Natural killer cell (primary cell): ENCODE results near the gene GNG2. TPM values are rescaled to one million over a fixed set of nuclear protein-coding genes. Genes with fewer than 3 reads are reported as not detected.

Experiments
- ATAC-seq, 3 donors: fragments of 150-1000 bp in 2 of 3; fragments of 200-7000 bp in 1 of 3; cut with Tn5 transposase; 1 replicate in 1 of 3; 2 replicates in 2 of 3; pipeline ENCODE4 v1.10.0; 2021; ENCODE audit warnings: mild to moderate bottlenecking in 2 of 3, moderate library complexity in 2 of 3
- DNase-seq, 2 donors: peaks; one replicate each; pipeline versions ENCODE4 v3.0.0 to v3.0.0-alpha.2; 2013 to 2021; ENCODE audit warnings: mixed read lengths in 1 of 2
- H3K27ac ChIP-seq: one replicate; pipeline ENCODE4 v1.5.1; 2013; ENCODE audit warnings: mild to moderate bottlenecking, low read length
- H3K27me3 ChIP-seq: one replicate; pipeline ENCODE4 v1.6.1; 2013; ENCODE audit warnings: low read length; ENCODE audit not compliant: control insufficient read depth, insufficient read depth
- H3K36me3 ChIP-seq: one replicate; pipeline ENCODE4 v1.6.1; 2013; ENCODE audit warnings: low read length; ENCODE audit not compliant: control insufficient read depth, insufficient read depth
- H3K4me1 ChIP-seq: one replicate; pipeline ENCODE4 v1.6.1; 2013; ENCODE audit warnings: low read length; ENCODE audit not compliant: control insufficient read depth, insufficient read depth
- H3K4me3 ChIP-seq: one replicate; pipeline ENCODE4 v1.5.1; 2013; ENCODE audit warnings: low read length
- H3K9me3 ChIP-seq: one replicate; pipeline ENCODE4 v1.6.1; 2013; ENCODE audit warnings: low read length; ENCODE audit not compliant: control insufficient read depth, insufficient read depth
- H3K27ac Mint-ChIP-seq, 2 donors: one replicate each; pipeline ENCODE4 v1.8.0; 2022; ENCODE audit warnings: mild to moderate bottlenecking in 2 of 2, mixed read lengths in 2 of 2, moderate library complexity in 1 of 2
- H3K27me3 Mint-ChIP-seq, 2 donors: one replicate each; pipeline ENCODE4 v1.8.0; 2022; ENCODE audit warnings: low read depth in 2 of 2, mixed read lengths in 2 of 2
- H3K36me3 Mint-ChIP-seq: one replicate; pipeline ENCODE4 v1.8.0; 2022; ENCODE audit warnings: mixed read lengths
- H3K4me1 Mint-ChIP-seq, 2 donors: one replicate each; pipeline ENCODE4 v1.8.0; 2022; ENCODE audit warnings: mixed read lengths in 2 of 2
- H3K4me3 Mint-ChIP-seq: one replicate; pipeline ENCODE4 v1.8.0; 2022; ENCODE audit warnings: mild to moderate bottlenecking, moderate library complexity, mixed read lengths
- H3K9me3 Mint-ChIP-seq, 2 donors: one replicate each; pipeline ENCODE4 v1.8.0; 2022; ENCODE audit warnings: mixed read lengths in 2 of 2
- WGBS: methylation state at CpG from one replicate; pipeline ENCODE4 v1.1.7; 2013; ENCODE audit warnings: missing lambda C conversion rate; ENCODE audit not compliant: insufficient coverage; 5-methylcytosine and 5-hydroxymethylcytosine counted together
- intact Hi-C: fragments of 100-400 bp; cut with micrococcal nuclease; formaldehyde crosslinking; loops from one replicate; pipeline ENCODE4 v1.14.2; 2022
- total RNA-seq, 4 donors: library from RNA; stranded (reverse); fragments of 120-200 nt in 1 of 4; gene quantifications; one replicate each; pipeline versions ENCODE4 v1.2.3 to v1.2.4, GENCODE V29; 2013 to 2022
- TF ChIP-seq, protein P1 (sequence below): fragments of 200-600 bp; IDR thresholded peaks from one replicate; pipeline ENCODE4 v1.8.0; 2022; ENCODE audit warnings: antibody characterized with exemption

GNG2 gene
- total RNA-seq, 3 donors from 2014 or later (not counting 1 experiment from before 2014, with no cell fraction given) = 552 to 653 (median 582) TPM

DNA sequence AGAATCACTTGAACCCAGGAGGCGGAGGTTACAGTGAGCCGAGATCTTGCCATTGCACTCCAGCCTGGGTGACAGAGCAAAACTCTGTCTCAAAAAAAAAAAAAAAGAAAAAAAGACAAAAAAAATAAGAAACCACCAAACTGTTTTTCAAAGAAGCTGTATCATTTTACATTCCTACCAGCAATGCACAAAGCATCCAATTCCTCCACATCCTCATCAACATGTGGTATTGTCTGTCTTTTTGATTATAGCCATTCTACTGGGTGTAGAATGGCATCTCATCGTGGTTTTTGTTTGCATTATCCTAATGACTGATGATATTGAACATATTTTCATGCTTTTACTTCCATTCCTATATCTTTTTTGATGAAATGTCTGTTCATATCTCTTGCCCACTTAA is 36.2 kb upstream of the GNG2 start:
- H3K27me3 ChIP-seq = no peaks in the 10 kb centered on the region
- H3K27me3 Mint-ChIP-seq = peaks cover 0 to 2% of the 10 kb centered on the region in 2 donors
- ATAC-seq = no peak
- H3K9me3 ChIP-seq = no peaks in the 10 kb centered on the region
- no peak overlapping the region for H3K27ac ChIP-seq
- 100% methylated on average over 2 of the region's 3 CpGs for WGBS
- no peaks in the 10 kb centered on the region for H3K36me3 ChIP-seq
- H3K4me3 Mint-ChIP-seq = no peak overlapping the region
- H3K4me1 ChIP-seq = peaks cover 23% of the 10 kb centered on the region
- intact Hi-C loops = no loop called here
- no peak overlapping the region for H3K4me3 ChIP-seq
- H3K4me1 Mint-ChIP-seq = peaks cover 21 to 24% of the 10 kb centered on the region in 2 donors
- no peak for DNase-seq
- no peaks in the 10 kb centered on the region for H3K9me3 Mint-ChIP-seq
- no peaks in the 10 kb centered on the region for H3K36me3 Mint-ChIP-seq
- no peak overlapping the region for H3K27ac Mint-ChIP-seq
- TF ChIP-seq, protein P1, sequence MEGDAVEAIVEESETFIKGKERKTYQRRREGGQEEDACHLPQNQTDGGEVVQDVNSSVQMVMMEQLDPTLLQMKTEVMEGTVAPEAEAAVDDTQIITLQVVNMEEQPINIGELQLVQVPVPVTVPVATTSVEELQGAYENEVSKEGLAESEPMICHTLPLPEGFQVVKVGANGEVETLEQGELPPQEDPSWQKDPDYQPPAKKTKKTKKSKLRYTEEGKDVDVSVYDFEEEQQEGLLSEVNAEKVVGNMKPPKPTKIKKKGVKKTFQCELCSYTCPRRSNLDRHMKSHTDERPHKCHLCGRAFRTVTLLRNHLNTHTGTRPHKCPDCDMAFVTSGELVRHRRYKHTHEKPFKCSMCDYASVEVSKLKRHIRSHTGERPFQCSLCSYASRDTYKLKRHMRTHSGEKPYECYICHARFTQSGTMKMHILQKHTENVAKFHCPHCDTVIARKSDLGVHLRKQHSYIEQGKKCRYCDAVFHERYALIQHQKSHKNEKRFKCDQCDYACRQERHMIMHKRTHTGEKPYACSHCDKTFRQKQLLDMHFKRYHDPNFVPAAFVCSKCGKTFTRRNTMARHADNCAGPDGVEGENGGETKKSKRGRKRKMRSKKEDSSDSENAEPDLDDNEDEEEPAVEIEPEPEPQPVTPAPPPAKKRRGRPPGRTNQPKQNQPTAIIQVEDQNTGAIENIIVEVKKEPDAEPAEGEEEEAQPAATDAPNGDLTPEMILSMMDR = no peak

DNA sequence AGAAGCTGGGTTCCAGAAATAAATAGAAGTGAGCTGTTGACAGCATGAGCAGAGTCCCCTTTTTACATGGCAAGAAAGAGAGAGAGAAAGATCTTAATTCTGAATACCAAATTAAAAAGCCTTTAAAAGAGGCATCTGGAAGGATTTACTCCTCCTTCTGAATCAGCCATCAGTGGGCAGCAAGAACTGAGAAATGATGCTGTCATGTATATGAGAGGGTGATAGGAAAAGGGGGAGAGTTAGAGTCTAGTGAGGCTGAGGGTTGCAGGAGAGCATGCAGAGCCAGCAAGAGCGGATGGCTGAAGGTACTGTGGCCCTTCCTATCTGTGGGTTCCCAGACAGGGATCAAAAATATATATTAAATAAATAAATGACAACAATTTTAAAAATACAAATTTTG is 34.5 kb upstream of the GNG2 start:
- Histone ChIP-seq H3K9me3 (no peaks in the 10 kb centered on the region), H3K4me3 (no peak overlapping the region), H3K36me3 (no peaks in the 10 kb centered on the region), H3K27me3 (no peaks in the 10 kb centered on the region), H3K4me1 (peaks cover 23% of the 10 kb centered on the region), H3K27ac (no peak overlapping the region)
- DNase-seq (no peak), ATAC-seq (no peak)
- intact Hi-C loops = no loop called here
- Mint-ChIP-seq H3K9me3 (no peaks in the 10 kb centered on the region), H3K4me3 (no peak overlapping the region), H3K4me1 (peaks cover 21 to 24% of the 10 kb centered on the region in 2 donors), H3K27me3 (no peaks in the 10 kb centered on the region), H3K27ac (no peak overlapping the region), H3K36me3 (no peaks in the 10 kb centered on the region)
- TF ChIP-seq, protein P1 = no peak
- WGBS = no CpG with 5 or more reads among the region's 1 CpG

DNA sequence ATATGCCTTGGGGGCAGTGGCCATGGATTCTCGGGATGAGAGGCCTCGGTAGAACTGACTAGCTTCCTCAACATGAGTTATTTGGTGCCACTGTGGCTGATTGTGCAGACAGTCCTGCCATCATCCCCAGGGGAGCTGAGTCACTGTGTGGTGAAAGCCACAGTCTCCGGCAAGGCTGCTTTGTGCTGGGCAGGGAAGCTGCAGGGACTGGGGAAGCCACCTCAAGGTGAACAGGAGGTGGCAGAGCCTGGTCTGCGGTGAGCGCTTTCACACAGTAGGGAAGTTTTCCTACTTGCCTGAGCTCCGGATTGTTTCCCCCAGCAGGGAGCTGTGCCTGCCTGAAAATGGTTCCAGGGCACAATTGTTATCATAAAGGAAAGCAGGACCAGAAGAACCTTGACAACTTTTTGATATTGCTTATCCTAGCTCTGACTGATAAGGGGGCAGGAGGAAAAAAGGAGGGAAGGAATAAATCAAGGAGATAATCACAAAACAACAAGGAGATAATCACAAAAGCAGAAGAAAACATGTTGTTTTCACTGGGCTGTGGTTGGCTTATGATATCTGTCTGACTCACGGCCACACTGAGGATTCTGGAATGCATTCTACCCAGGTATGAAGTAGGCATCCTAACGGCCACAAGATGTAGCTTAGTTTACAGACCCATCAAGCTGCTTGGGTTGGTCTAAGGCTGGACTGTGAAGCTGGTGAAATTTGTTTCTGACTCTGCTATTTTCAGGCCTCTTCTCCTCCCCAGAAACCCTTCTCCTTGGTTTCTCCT is 32.2 kb upstream of the GNG2 start:
- Histone ChIP-seq H3K27ac (no peak overlapping the region), H3K36me3 (no peaks in the 10 kb centered on the region), H3K9me3 (peaks cover 3% of the 10 kb centered on the region), H3K4me3 (no peak overlapping the region), H3K27me3 (no peaks in the 10 kb centered on the region), H3K4me1 (peaks cover 17% of the 10 kb centered on the region)
- H3K4me3 Mint-ChIP-seq = no peak overlapping the region
- TF ChIP-seq, protein P1 = no peak
- peaks cover 5 to 6% of the 10 kb centered on the region in 2 donors for H3K4me1 Mint-ChIP-seq
- no peak overlapping the region for H3K27ac Mint-ChIP-seq
- peak; percentile 62 to 74 for DNase-seq
- intact Hi-C loops = loop anchor here (2.0 kb wide), 1 partner anchor 19 kb away; no protein-coding TSS in a partner anchor
- H3K9me3 Mint-ChIP-seq = no peaks in the 10 kb centered on the region
- ATAC-seq = peak; percentile 94 to 96 (median 94)
- no peaks in the 10 kb centered on the region for H3K27me3 Mint-ChIP-seq
- H3K36me3 Mint-ChIP-seq = no peaks in the 10 kb centered on the region
- WGBS = 22% methylated on average over 8 of the region's 8 CpGs
